ENCODE measurements around the gene POM121.
"Not testable (repeated sequence)": the region's sequence is repeated elsewhere in the genome, so short reads cannot be mapped to it uniquely, and the experiment has no call there.

GRCh38 chr7:72904740-72905139, 20.2 kb upstream of the POM121 start:
- TF ChIP-seq CTCF, POLR2A (IDR thresholded peaks at IDR 0.05): not testable (repeated sequence)

Data from thyroid gland (tissue), 4 donors.